HG03045 (cell line): ENCODE measurements around the gene AGAP1.

Source experiments
- ATAC-seq: cut with Tn5 transposase; IDR thresholded peaks from one replicate; pipeline ENCODE4 v1.9.1; 2021; ENCODE audit warnings: mild to moderate bottlenecking, moderate library complexity; ENCODE audit not compliant: unreplicated experiment

The AGAP1 gene

DNA sequence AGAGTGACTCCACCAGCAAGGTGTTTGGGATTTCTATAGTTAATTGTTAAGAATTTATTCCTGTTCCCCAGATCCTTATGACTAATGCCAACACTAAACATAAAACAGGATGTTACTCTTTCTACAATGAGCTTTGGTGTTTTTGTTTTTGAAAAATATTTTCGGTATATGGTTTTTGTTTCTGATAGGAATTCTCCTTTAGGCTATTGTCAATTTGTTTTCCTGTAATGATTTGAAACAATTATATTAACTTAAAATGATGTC, 182.6 kb downstream of the AGAP1 start:
- ATAC-seq: no peak

GRCh38 chr2:235677276-235677788, 183.5 kb downstream of the AGAP1 start:
- ATAC-seq: no peak

DNA sequence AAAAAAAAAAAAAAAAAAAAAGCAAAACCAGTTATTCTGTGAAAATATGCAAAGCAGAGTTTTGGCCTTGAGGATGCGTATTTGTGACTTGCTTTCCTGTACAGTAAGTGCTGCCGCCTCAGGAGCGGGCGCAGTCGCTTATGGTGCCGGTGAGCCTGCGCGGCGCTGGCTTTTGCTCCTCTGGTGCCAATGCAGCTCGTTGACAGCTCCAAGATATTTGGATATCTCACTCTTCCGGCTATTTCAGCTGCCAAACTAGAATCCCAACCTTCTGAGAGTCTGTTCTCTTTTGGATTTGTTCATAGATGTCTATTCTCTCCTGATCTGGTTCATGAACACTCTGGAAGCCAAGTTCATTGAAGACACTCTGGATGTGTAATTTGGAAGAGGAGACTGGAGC, 184.1 kb downstream of the AGAP1 start:
- ATAC-seq: no peak

DNA sequence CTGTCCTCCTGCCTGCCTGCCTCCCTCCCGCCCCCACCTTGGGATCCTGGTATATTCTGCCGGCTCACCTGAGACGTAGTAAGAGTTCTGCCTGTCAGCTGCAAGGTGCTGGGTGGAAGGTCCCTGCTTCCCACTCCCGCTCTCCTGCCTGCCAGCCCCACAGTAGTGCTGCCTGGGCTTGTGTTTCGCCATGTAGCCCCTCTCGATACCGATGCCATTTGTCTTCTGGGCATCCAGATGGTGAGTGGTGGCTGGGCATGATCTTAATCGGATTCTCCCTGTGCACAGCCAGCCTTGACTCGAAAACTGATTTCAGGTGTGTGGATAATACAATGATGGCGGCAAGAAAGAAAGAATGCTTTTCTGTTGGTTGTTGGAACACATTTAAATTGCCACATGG, 184.9 kb downstream of the AGAP1 start:
- ATAC-seq: no peak

DNA sequence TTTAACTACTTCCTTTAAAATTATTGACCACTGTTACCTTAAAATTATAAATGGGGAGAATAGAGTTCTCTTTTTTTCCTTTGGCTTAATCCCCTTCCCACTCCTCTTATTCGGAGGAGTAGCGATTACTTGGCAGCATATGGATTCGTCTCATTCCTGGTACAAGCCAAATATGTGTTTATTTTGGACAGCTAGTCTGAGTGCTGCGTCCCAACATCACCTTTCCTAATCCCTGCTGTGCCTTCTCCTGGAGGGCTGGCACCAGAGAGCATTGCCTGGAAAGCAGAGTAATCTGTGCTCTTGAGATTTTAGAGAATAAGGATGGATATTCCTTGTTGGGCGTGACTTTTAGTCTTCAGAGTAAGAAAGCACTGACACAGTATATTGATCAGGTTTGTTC, 185.6 kb downstream of the AGAP1 start:
- ATAC-seq: no peak

DNA sequence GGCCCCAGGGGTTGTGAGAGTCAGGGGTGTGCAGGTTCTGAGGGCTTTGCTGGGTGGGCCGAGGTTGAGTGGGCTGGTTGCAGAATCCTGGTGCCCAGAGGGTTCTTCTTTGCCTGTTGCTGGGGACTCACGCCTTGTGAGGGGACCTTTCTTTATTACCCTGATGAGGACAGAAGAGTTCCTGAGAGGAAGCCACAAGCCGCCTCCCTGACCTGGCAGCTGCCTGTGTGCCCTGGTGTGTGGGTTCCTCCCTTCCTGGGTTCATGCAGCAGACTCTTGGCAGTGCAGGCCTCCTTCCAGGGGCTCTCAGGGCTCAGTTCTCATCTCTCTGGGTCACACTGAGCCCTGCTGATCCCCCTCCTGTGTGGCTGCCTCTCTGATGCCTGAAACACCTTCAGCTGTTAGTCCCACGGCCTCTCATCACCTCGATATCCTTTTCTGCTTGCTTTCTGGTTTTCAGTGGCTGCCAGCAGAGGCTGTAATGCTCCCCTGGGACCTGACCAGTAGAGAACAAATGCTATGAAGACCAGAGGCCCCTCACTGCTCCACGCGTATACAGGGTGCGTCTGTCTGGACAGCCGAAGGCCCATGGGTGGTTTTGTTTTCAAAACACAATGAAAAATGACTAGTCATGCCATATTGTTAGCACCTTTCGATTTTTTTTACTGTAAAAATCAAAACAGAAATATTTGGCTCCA, 191.3 kb downstream of the AGAP1 start:
- ATAC-seq: no peak

DNA sequence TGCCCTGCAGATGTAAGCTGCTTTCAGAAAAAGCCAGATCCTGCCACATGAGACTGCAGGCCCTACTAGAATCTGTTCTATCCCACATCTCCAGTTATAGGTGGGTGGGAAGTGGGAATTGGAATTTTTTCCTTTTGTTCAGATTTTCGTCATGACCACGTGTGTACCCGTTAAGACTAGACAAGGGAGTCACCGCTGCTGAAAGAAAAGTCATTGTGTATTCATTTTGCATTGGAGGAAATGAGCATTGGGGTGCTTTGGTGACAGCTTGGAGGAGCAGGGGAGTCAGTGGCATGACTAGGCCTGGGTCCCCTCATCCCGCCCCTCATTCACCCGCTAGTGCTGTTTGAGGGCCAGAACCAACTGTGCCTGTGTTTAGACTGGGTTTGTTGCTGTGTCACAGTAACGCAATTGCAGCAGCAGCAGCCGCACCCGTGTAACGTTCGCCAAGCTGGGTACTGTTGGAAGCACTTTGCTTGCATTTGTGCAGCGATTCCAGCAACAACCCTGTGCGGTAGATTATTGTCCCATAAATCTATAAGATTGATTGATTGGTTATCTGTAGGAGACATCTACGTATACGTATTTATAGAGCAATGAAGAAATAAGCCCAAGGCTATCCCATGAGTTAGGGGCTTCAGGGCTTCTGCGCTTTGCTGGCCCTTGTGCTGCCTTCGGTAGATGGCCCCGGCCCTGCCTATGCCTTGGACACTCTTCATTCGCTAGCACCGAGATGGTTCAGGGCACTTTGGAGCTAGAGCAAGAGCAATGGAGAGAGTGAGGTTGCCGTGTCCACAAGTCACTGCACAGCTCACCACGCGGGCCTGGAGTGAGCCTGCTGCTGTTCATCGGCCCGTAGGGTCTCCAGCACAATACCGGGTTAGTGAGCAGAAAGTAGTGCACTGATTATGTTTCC, 194.9 kb downstream of the AGAP1 start:
- no peak for ATAC-seq

GRCh38 chr2:235689427-235689853, 195.6 kb downstream of the AGAP1 start:
- no peak for ATAC-seq

- no peak for ATAC-seq
These were observed 196.4 kb downstream of the AGAP1 start for GRCh38 chr2:235690082-235690808.

GRCh38 chr2:235690809-235691450, 197.1 kb downstream of the AGAP1 start:
- no peak for ATAC-seq

DNA sequence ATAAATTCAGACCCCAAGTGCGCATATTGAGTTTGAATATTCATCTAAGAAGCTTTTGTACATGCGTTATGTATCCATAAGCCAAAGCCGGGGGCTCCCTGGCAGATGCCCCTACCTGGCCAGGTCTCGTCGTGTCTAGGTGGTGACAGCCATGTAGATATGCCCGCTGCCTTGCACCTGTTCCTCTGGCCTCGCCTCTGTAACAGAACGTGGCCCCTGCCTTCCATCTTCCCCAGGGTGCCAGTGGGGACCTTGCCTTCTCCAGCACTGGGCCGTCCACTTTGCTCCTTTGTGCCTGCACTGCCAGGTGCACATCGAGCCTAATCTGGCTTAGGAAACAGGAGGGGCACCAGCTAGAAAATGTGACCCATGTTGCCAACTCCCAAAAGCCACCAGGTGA, 198.2 kb downstream of the AGAP1 start:
- ATAC-seq: no peak

DNA sequence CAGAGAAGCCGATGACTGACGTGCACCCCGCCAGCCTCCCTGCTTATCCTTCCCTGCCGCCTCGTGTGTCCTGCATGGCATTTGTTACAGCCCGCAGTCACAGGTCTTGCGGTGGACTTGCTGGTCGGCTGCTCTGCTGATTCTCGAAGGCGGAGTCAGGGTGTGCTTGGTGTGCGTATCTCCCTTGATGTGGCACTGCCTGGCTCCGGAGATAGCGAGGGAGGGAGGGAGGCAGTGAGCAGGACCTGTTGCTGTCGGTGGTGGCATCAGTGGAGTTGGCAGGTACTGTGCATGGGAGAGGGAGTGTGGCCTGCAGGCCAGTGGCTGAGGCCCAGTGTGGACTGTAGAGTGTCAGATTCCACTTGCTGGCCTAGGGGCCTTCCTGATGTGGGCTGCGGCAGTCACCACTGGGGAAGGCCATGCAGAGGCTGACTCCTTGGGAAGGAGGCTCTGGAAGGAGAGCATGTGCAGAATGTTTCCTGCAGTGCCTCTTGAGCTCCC, 198.9 kb downstream of the AGAP1 start:
- ATAC-seq: no peak

- no peak for ATAC-seq
These were observed 199.4 kb downstream of the AGAP1 start for GRCh38 chr2:235693279-235693678.

GRCh38 chr2:235694721-235695601, 201.1 kb downstream of the AGAP1 start:
- ATAC-seq: no peak

DNA sequence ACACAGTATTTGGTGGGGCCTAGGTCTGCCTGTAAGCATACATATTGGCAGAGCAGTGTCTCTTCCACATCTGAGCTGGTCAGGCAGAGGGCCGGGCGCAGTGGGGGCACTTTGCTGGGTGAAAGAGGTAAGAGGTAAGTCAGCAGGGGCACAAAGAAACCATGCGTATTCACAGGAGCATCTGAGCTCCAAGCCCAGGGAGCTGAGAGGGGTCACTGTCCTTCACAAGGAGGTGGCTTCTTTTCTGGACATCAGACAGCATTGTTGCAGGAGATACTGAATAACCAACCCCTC, 201.7 kb downstream of the AGAP1 start:
- no peak for ATAC-seq

DNA sequence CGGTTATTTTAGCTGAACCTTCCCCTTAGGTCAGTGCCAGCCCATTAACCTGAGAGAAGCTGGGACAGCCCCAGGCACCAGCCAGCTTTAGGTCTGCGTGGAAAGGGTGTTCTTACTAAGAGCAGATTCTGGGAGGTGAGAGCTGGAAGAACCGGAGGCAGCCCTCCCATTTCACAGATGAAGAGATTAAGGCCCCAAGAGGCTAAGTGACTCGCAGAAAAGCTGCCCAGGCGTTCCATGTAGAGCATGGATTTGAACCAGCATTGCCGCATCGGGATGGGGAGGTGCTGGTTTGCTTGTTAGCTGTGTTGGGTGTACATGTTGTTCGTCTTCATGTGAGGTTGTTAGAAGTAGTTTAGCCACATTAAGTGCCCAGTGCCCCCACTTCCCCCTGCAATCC, 203.2 kb downstream of the AGAP1 start:
- no peak for ATAC-seq

GRCh38 chr2:235698028-235698427, 204.2 kb downstream of the AGAP1 start:
- no peak for ATAC-seq

DNA sequence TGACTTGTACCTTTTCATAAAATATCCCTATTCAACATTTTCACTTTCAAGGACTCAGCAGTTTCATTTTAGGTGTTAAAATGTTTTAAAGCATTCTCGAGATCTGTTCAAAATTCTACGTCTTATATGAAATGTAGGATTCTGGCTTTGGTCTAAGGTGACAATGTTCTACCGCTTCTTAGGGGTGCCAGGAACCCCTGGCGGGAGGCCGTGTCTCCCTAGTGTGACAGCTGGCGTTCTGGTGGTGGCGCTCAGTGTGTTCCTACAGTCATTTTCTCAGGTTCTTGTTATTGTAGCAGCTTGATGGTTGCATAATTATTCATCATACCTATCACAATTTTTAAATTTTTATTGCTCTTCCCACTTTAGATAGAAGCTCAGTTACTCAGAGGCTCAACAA, 204.6 kb downstream of the AGAP1 start:
- ATAC-seq: no peak

DNA sequence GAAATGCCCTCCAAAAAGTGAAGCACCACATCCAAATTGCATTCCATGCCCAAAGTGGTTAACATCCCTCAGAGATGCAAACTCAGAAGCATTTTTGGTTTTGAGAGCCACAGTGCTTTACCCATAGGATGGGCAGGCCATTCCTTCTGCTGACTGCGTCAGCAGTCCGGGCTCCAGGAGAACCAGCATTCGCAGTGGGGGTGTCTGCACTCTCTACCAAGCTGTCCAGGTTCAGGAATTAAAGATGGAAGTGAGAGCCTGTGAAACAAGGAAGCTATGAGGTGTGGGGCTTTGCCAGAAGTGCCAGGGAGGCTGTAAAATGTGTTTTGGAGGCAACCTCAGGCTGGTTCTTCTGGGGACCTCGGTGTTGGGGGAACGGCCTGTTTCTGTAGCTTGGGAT, 205.7 kb downstream of the AGAP1 start:
- ATAC-seq: no peak
